Natural killer cell treated with Interleukin-12 subunit alpha and Interleukin-12 subunit beta and Interleukin-15 and Interleukin-18, amount 100 ng/mL, for 72 hours (primary cell): Measurements from ENCODE around the gene SRRM3. TPM values are rescaled to one million over a fixed set of nuclear protein-coding genes. Genes with fewer than 3 reads are reported as not detected.
A peak's percentile ranks its signal among the peaks of the same experiment; 100 is the strongest.
"Not testable (repeated sequence)": the region's sequence is repeated elsewhere in the genome, so short reads cannot be mapped to it uniquely, and the experiment has no call there.

ENCODE experiments used
- ATAC-seq, 2 donors: fragments of 150-1000 bp; cut with Tn5 transposase in 1 of 2; sonication (Bioruptor Pico), chemical (Tn5 transposase) in 1 of 2; 2 replicates each; pipeline ENCODE4 v1.10.0; 2021
- DNase-seq: peaks from one replicate; pipeline ENCODE4 v3.0.0; 2022; ENCODE audit warnings: low spot score
- H3K27ac Mint-ChIP-seq, 2 donors: 1 replicate in 1 of 2; 2 replicates in 1 of 2; pipeline ENCODE4 v1.8.0; 2022; ENCODE audit warnings: mixed read lengths in 2 of 2, mild to moderate bottlenecking in 1 of 2, moderate library complexity in 1 of 2
- H3K27me3 Mint-ChIP-seq, 2 donors: 1 replicate in 1 of 2; 2 replicates in 1 of 2; pipeline ENCODE4 v1.8.0; 2022; ENCODE audit warnings: mixed read lengths in 2 of 2
- H3K36me3 Mint-ChIP-seq: one replicate; pipeline ENCODE4 v1.8.0; 2022; ENCODE audit warnings: mixed read lengths
- H3K4me1 Mint-ChIP-seq, 2 donors: 1 replicate in 1 of 2; 2 replicates in 1 of 2; pipeline ENCODE4 v1.8.0; 2022; ENCODE audit warnings: low read depth in 2 of 2, mixed read lengths in 2 of 2, mild to moderate bottlenecking in 1 of 2
- H3K4me3 Mint-ChIP-seq: one replicate; pipeline ENCODE4 v1.8.0; 2022; ENCODE audit warnings: mixed read lengths
- H3K9me3 Mint-ChIP-seq: 2 replicates; pipeline ENCODE4 v1.8.0; 2022; ENCODE audit warnings: mixed read lengths
- total RNA-seq, 2 donors: library from RNA; stranded (reverse); gene quantifications; one replicate each; pipeline ENCODE4 v1.2.3, GENCODE V29; 2022

The SRRM3 gene
- total RNA-seq, 2 donors from 2014 or later = not detected

DNA sequence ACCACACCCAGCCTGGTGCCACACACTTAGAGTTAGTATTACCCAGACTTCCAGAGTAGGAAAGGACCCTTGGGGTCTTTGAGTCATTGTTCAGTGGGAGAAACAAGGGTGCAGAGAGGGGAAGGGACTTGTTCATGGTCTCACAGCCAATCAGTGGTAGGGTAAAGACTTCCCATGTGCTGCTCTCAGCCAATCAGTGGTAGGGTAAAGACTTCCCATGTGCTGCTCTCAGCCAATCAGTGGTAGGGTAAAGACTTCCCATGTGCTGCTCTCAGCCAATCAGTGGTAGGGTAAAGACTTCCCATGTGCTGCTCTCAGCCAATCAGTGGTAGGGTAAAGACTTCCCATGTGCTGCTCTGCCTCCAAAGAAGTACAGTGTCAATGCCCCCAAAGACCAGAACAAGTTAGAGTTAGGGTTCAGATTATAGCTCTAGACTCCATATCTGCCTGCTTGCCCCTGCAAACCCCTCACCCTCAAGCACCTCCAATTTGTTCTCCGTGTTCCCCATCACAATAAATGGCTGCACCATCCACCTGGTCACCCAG lies 25.3 kb downstream of the SRRM3 start:
- not testable (repeated sequence) for H3K27ac Mint-ChIP-seq, H3K4me1 Mint-ChIP-seq, DNase-seq, H3K9me3 Mint-ChIP-seq, ATAC-seq, H3K4me3 Mint-ChIP-seq, H3K36me3 Mint-ChIP-seq
- peaks cover 36 to 37% of the 10 kb centered on the region in 2 donors for H3K27me3 Mint-ChIP-seq

DNA sequence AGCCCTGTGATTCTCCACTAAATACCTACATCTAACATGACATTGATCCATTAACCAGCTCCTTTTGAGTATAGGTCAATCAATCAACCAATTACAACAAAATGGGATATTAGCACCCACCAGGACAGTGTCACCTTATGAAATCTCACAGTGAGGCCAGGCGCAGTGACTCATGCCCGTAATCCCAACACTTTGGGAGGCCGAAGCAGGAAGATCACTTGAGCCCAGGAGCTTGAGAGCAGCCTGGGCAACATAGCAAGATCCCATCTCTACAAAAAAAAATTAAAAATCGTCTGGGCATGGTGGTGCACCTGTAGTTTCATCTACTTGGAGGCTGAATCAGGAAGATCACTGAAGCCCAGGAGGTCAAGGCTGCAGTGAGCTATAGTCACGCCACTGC lies 28.5 kb downstream of the SRRM3 start:
- H3K27ac Mint-ChIP-seq = no peak overlapping the region
- H3K4me1 Mint-ChIP-seq = peaks cover 0 to 6% of the 10 kb centered on the region in 2 donors
- no peaks in the 10 kb centered on the region for H3K36me3 Mint-ChIP-seq
- H3K4me3 Mint-ChIP-seq = no peak overlapping the region
- no peaks in the 10 kb centered on the region for H3K9me3 Mint-ChIP-seq
- peaks cover 45 to 49% of the 10 kb centered on the region in 2 donors for H3K27me3 Mint-ChIP-seq
- ATAC-seq (no peak), DNase-seq (no peak)

DNA sequence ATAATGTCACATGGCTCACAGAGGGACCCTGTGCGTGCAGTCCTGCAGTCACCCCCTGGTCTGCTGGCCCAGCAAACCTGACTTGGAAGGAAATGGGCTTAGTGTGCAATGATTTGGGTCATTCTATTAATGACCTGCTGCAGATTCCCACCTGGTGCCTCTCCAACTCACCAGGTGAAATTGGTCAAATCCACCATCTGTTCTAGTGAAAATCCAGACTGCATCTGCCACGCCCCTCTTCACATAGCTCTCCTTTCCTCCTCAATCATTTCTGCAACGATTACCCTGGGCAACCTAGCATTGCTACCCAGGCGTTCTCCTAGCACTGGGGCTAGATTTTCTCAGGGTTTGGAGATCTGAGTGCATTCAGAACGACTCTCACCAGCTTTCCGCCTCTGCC lies 29.4 kb downstream of the SRRM3 start:
- H3K36me3 Mint-ChIP-seq = no peaks in the 10 kb centered on the region
- no peak overlapping the region for H3K27ac Mint-ChIP-seq
- H3K4me1 Mint-ChIP-seq = peaks cover 0 to 4% of the 10 kb centered on the region in 2 donors
- no peak overlapping the region for H3K4me3 Mint-ChIP-seq
- peaks cover 40 to 47% of the 10 kb centered on the region in 2 donors for H3K27me3 Mint-ChIP-seq
- no peaks in the 10 kb centered on the region for H3K9me3 Mint-ChIP-seq
- no peak for ATAC-seq
- DNase-seq = no peak

DNA sequence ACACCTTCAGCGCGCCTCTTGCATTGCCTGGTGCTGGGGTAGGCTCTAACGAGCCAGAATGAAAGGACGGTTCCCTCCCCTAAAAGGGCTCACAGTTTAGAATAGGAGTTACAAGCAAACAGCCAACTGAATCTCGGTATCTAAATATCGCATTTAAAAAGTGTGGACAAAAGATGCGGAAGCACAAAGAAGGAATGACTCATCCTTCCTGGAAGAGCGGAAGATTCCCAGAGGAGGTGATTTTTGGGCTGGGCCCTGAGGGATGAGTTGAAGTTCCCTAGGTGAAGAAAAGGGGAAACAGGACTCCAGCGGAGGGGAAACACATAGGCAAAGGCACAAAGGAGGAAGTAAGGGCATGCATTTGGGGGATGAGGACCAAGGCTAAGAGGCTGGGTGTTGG lies 29.9 kb downstream of the SRRM3 start:
- no peaks in the 10 kb centered on the region for H3K9me3 Mint-ChIP-seq
- no peak for ATAC-seq
- DNase-seq = no peak
- no peak overlapping the region for H3K27ac Mint-ChIP-seq
- H3K4me3 Mint-ChIP-seq = no peak overlapping the region
- H3K4me1 Mint-ChIP-seq = peaks cover 0 to 4% of the 10 kb centered on the region in 2 donors
- H3K27me3 Mint-ChIP-seq = peaks cover 39 to 47% of the 10 kb centered on the region in 2 donors
- no peaks in the 10 kb centered on the region for H3K36me3 Mint-ChIP-seq

DNA sequence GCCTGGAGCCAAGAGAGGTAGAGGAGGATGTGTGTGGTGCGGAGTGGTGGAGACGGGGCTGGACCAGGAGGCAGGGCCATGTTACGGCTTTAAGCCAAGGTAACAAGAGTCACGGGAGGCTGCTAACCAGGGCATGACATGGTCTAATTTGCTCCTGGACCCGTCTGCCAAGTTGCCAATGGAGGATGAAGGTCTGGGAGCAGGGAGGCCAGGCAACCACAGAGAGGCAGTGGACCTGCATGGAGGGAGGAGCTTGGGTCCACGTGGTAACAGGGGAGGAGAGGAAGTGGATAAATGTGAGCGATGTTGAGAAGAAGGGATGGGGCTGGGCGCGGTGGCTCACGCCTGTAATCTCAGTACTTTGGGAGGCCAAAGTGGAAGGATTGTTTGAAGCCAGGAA lies 31.0 kb downstream of the SRRM3 start:
- Mint-ChIP-seq H3K27me3 (peaks cover 39 to 44% of the 10 kb centered on the region in 2 donors), H3K4me3 (peak overlapping the region; percentile 35), H3K36me3 (no peaks in the 10 kb centered on the region), H3K27ac (no peak overlapping the region), H3K9me3 (no peaks in the 10 kb centered on the region), H3K4me1 (peaks cover 0 to 4% of the 10 kb centered on the region in 2 donors)
- ATAC-seq = no peak
- DNase-seq = no peak

DNA sequence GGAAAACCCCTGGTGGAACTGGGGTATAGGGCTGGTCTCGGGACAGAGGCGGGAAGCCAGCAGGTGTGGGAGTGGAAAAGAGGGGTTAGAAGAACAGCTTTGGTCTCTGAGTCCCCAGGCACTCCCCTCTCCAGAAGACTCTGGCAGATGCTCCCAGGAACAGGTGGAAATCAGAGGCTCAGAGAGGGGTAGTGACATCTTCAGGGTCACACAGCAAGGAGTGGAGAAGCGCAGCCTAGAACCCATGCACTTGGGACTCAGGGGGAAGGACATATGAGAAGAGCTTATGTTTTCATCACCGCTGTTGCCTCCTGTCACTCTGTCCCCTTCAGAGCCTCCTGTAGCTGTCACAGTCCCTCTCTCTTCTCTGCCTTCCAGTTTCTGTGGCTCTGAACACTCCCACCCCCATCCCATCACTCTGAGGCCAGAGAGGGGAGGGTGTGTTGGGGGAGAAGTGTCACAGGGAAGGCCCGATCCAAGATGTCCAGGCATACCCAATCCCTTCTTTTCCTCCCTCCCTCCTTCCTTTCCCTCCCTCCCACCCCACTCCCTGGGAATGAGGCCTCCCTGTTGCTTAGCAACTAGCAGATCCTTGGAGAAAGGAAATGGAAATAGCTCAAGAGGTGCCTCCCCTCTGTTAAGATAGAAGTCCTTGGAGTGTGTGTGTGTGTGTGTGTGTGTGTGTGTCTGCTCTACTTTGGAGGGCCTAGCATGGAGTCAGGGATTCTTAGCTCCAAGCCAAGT lies 32.0 kb downstream of the SRRM3 start:
- Mint-ChIP-seq H3K9me3 (no peaks in the 10 kb centered on the region), H3K36me3 (no peaks in the 10 kb centered on the region), H3K4me3 (no peak overlapping the region), H3K27me3 (peaks cover 39 to 49% of the 10 kb centered on the region in 2 donors), H3K4me1 (peaks cover 0 to 4% of the 10 kb centered on the region in 2 donors), H3K27ac (no peak overlapping the region)
- DNase-seq (no peak), ATAC-seq (no peak)

DNA sequence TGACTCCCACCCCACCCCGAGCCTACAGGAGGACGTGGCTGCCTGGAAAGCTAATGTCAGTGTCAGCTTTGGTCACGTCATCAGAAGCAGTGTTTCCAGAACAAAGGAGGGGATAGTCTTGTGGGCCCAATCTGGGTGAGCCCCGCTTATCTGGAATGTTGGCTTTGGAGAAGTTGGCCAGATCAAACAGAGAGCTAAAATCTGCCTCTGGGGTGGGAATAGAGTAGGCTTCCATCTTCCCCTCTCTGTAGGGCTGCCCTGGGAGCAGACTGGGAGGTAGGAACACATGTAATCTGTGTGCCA lies 32.5 kb downstream of the SRRM3 start:
- Mint-ChIP-seq H3K4me3 (peak overlapping the region; percentile 56), H3K4me1 (peaks cover 0 to 4% of the 10 kb centered on the region in 2 donors), H3K9me3 (no peaks in the 10 kb centered on the region), H3K27me3 (peaks cover 36 to 49% of the 10 kb centered on the region in 2 donors), H3K36me3 (no peaks in the 10 kb centered on the region), H3K27ac (no peak overlapping the region)
- no peak for ATAC-seq
- DNase-seq = no peak

DNA sequence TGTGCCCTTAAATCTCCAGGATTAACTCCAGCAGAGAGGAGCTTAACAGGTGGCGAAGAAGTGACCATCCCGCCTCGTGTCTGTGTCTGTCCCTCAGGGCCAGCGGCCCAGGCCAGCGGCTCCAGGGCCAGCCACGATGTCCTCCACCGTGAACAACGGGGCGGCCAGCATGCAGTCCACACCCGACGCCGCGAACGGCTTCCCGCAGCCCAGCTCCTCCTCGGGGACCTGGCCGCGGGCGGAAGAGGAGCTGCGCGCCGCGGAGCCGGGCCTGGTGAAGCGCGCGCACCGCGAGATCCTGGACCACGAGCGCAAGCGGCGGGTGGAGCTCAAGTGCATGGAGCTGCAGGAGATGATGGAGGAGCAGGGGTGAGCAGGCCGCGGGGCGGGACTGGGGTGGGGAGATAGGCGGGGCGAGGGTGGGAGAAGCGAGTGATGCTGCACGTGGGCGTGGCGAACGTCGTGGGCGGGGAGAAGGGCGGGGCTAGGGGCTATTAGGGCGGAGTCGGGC lies 33.3 kb downstream of the SRRM3 start:
- H3K36me3 Mint-ChIP-seq = no peaks in the 10 kb centered on the region
- H3K27ac Mint-ChIP-seq = no peak overlapping the region
- H3K4me3 Mint-ChIP-seq = peak overlapping the region; percentile 56
- ATAC-seq = peak; percentile 93 to 94
- no peaks in the 10 kb centered on the region for H3K9me3 Mint-ChIP-seq
- peaks cover 29 to 45% of the 10 kb centered on the region in 2 donors for H3K27me3 Mint-ChIP-seq
- H3K4me1 Mint-ChIP-seq = peaks cover 0 to 4% of the 10 kb centered on the region in 2 donors
- peak; percentile 81 for DNase-seq

DNA sequence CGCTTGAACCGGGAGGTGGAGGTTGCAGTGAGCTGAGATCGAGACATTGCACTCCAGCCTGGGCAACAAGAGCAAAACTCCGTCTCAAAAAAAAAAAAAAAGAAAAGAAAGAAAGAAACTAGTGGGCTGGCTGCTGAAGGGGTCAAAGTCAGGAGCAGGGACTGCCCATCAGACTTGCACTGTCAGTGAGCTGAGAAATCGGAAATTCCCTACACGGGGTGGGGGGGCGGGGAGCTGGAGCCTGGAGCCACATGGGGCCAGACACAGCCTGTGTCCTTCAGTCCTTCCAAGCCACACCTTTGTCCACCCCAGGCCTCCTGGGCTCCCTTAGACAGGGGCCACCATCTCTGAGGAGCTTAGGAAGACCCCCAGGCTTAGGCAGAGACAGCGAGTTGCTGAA lies 34.5 kb downstream of the SRRM3 start:
- H3K36me3 Mint-ChIP-seq = no peaks in the 10 kb centered on the region
- no peak overlapping the region for H3K4me3 Mint-ChIP-seq
- no peak overlapping the region for H3K27ac Mint-ChIP-seq
- H3K4me1 Mint-ChIP-seq = peaks cover 0 to 4% of the 10 kb centered on the region in 2 donors
- peaks cover 23 to 37% of the 10 kb centered on the region in 2 donors for H3K27me3 Mint-ChIP-seq
- ATAC-seq (no peak), DNase-seq (no peak)
- no peaks in the 10 kb centered on the region for H3K9me3 Mint-ChIP-seq

DNA sequence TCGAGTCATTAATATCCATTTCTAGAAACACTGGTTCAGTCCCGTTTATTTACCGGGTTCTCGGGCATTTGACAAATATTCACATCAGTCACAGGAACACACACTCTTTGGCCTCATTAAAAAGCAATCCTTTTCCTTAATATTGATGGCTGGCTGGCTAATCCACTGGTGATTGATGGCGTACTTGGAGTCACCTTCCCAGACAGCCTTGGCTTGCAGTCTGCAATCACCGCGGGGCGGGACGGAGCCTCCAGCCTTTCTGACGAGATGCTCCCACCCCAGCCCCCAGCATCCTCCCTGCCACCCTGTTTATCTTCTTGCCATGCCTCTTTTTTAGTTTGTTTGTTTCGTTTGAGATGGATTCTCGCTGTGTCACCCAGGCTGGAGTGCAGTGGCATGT lies 36.6 kb downstream of the SRRM3 start:
- DNase-seq (no peak), ATAC-seq (no peak)
- no peak overlapping the region for H3K4me3 Mint-ChIP-seq
- H3K36me3 Mint-ChIP-seq = no peaks in the 10 kb centered on the region
- peaks cover 0 to 4% of the 10 kb centered on the region in 2 donors for H3K4me1 Mint-ChIP-seq
- no peak overlapping the region for H3K27ac Mint-ChIP-seq
- H3K27me3 Mint-ChIP-seq = peaks cover 2 to 18% of the 10 kb centered on the region in 2 donors
- H3K9me3 Mint-ChIP-seq = no peaks in the 10 kb centered on the region

DNA sequence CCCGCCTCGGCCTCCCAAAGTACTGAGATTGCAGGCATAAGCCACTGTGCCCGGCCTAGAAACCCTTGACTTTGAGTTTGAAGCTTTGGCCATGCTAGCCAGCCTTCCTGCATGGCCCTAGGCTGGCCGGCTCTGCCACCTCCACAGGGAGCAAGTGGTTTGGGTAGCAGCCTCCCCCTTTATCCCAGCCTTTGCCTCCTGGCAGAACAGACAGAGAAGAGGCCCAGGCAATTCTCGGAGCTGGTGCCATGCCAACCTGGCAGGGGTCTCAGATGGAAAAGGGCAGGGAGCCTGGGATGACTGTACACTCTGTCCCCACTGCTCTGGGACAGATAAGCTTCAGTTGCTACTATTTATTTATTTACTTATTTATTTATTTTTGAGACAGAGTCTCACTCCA lies 39.4 kb downstream of the SRRM3 start:
- H3K36me3 Mint-ChIP-seq = no peaks in the 10 kb centered on the region
- no peaks in the 10 kb centered on the region for H3K4me1 Mint-ChIP-seq
- H3K27ac Mint-ChIP-seq = no peak overlapping the region
- no peaks in the 10 kb centered on the region for H3K9me3 Mint-ChIP-seq
- no peak for DNase-seq
- no peak for ATAC-seq
- H3K27me3 Mint-ChIP-seq = peaks cover 0 to 12% of the 10 kb centered on the region in 2 donors
- H3K4me3 Mint-ChIP-seq = no peak overlapping the region

DNA sequence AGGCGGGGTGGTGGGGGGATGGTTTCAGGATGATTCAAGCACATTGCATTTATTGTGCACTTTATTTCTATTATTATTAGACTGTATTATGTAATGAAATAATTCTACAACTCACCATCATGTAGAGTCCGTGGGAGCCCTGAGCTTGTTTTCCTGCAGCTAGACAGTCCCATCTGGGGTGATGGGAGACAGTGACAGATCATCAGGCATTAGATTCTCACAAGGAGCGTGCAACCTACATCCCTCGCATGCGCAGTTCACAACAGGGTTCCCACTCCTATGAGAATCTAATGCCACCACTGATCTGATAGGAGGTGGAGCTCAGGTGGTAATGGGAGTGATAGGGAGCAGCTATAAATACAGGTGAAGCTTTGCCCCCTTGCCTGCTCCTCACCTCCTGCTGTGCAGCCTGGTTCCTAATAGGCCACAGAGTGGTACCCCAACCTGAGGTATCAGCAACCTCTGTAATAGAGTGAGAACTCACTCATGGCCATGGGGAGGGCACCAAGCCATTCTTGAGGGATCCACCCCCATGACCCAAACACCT lies 40.9 kb downstream of the SRRM3 start:
- H3K9me3 Mint-ChIP-seq, H3K27ac Mint-ChIP-seq, ATAC-seq, H3K4me3 Mint-ChIP-seq, H3K27me3 Mint-ChIP-seq, H3K4me1 Mint-ChIP-seq, DNase-seq, H3K36me3 Mint-ChIP-seq: not testable (repeated sequence)

DNA sequence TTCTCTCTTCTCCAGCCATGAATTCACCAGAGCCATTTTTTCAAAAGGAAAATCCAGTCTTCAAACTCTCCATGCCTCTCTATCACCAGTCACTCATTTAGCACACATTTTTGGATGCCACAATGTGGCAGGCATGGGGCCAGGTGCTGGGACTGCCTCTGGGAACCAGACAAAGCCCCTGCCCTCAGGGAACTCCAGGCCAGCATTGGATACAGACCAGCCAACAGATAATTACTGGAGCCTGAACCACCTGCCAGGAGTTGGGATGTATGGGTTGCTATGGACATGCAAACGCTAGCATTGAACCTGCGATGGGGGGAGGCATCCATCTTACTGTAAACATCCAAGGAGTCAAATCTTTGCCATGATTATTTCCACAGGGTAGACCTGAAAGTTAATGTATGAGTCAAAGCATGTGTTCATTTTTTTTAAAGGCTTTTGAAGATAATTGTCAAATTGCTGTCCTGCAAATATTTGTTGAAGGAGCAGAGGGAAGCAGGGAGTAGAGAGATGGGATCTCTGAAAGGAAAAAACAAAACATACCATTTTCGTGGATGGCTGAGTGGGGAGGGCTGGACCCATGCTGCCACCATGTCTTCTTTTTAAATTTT lies 43.2 kb downstream of the SRRM3 start:
- Mint-ChIP-seq H3K27me3 (peaks cover 0 to 4% of the 10 kb centered on the region in 2 donors), H3K4me3 (no peak overlapping the region), H3K27ac (no peak overlapping the region), H3K36me3 (no peaks in the 10 kb centered on the region), H3K9me3 (no peaks in the 10 kb centered on the region), H3K4me1 (no peaks in the 10 kb centered on the region)
- no peak for DNase-seq
- ATAC-seq = no peak

DNA sequence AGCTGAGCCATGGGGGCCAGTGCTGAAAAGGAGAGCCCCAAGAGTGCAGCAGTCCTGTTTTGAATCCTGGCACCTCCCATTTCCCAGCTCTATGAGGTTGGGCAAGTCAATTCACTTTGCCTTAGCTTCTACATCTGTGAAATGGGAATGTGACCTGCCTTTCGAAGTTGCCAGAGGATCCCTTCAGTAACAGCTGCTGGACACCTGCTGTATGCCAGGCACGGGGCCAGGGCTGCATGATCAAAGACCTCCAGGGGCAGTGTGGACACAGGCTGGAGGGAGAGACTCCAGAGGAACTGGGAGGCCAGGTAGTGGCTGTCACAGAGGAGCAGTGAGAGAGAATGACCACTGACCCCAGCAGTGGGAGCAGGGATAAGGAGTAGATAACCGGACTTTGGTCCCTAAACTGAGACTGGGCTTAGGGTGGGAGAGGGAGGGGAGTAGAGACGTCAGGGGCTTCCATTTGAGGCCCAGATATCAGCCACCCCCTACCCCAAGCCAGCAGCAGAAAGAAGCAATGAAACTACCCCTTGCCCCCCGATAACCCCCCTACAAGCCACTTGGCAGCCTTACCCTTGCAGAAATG lies 45.2 kb downstream of the SRRM3 start:
- H3K27me3 Mint-ChIP-seq = peaks cover 0 to 4% of the 10 kb centered on the region in 2 donors
- no peak overlapping the region for H3K4me3 Mint-ChIP-seq
- H3K36me3 Mint-ChIP-seq = no peaks in the 10 kb centered on the region
- H3K9me3 Mint-ChIP-seq = no peaks in the 10 kb centered on the region
- no peak overlapping the region for H3K27ac Mint-ChIP-seq
- DNase-seq = no peak
- no peak for ATAC-seq
- H3K4me1 Mint-ChIP-seq = no peaks in the 10 kb centered on the region
